ENCODE measurements around the gene SLC43A2.
"Not testable (repeated sequence)": the region's sequence is repeated elsewhere in the genome, so short reads cannot be mapped to it uniquely, and the experiment has no call there.

The SLC43A2 gene

DNA sequence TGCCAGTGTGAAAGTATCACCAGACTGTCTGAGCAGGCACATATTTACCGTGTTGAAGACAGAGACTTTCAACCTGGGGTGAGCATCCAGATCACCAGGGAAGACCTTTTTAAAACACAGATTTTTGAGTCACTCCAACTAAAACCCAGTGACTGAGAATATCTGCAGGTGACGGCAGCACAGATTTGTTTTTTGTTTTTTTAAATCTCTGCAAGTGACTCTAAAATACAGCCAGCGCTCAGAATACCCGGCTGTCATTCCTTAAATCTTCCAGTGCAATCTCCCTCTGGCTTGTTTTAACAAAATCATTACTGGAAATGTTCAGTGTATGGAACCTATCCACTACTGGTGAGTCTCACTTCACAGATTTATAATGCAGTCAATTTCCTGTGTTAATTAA lies 92.9 kb downstream of the SLC43A2 start:
- DNase-seq (ENCODE audit: low read depth) = no peak

DNA sequence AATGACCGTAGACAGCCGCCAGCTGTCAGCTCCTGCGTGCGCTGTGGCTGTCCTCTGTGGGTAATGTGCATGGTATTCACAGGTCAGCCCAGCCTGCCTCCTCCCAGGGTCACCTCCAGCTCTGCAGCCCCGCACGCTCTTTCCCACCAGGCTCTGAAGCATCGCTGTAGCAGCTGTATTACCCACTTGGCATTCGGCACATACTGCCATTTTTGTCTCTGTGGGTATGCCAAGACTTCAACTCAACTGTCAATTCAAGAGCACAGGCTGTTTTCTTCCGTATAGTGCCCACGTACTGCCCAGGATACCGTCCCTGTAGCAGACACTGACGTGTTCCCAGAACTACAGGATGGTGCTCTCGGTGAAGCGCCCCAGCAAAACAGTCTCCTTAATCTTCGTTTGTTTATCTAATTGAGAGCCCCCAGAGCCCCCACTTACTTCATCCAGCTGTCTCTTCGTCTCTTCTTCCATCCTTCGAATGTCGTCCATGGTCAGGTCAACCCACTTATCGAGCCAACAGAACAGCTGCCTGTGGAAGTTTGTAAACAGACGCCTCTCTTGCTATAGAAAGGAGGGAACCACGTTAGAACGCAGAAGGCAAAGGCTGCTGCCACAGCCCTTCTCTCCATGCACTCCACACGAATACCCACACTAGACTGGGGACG lies 94.8 kb downstream of the SLC43A2 start:
- DNase-seq (ENCODE audit: low read depth) = no peak

DNA sequence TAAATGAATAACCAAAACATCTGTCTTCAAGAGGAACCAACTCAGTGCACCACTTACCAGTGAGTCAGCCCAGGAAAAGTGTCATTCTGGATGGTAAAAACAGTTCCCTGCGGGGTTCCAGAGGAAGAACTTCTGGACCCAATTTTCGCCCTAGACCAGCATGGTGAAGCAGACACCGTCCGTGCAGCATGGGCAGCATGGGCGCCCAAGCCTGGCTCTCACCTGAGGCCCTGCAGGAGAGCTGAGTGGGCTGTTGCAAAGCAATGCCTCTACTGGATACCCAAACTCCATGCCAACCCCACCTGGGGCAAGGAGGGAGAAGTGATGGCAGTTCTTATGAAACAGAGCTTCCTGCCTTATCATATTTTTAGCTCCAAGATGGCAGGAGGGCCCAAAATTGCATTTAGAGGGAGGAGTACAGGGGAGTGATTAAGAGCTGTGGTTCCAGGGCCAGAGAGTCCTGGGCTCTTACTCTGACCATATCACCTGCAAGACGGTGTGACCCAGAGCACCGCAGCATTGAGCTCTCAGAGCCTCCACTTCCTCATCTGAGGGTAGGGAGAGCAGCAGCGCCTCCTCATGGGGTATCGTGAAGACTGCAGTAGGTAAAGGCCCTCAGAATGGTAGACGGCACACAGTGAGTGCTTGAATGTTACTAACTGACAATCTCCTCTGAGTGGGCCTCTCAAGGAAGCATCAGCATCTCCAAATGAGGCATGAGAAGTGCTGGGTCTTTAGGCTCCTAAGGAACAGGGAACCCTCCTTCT lies 95.6 kb downstream of the SLC43A2 start:
- no peak for DNase-seq (ENCODE audit: low read depth)

DNA sequence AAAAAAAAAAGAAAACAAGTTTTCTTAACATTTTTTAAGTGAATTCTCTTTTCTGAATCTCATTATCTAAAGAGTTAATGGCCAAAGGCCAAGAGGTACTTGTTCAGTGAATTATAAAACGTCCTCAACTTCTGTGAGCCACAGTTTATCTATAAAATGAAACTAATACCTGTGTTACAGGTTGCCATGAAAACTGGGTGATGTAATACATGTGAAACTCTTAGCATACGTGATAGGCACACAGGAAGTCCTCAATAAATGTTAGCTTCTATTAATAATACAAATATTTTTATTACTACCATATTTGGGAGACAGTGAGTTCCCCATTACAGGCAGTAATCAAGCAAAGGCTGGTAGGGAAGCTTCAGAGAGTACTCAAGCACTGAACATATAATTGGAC lies 98.8 kb downstream of the SLC43A2 start:
- DNase-seq (ENCODE audit: low read depth) = no peak

DNA sequence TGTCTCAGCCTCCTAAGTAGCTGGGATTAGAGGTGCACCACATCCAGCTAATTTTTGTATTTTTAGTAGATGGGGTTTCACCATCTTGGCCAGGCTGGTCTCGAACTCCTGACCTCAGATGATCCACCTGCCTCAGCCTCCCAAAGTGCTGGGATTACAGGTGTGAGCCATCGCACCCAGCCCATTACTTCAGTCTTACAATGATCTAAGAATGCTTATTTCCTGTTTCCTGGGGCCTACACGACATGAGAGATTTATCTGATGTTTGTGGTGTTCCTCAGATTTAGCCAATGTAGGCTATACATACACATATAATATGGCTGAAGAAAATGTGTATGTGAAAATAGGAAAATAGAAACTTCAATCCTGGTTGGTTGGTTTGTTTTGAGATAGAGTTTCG lies 101.8 kb downstream of the SLC43A2 start:
- not testable (repeated sequence) for DNase-seq (ENCODE audit: low read depth)

DNA sequence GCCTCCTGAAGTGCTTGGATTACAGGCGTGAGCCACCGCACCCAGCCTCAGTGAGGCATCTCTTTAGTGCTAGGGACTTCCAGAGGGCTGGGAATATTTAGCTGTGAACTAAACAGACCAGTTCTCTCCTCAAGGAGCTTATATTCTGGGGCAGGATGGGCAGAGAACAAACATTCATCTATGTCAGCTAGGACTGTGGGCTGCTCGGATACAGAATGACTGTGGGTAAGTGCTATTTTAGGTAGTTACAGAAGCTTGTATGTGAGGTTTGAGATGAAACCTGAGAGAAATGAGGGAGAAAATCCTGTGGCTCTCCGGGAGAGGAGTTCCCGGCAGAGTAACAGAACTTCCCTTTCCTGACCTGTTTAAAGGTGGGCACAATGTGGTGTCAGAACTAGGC lies 106.0 kb downstream of the SLC43A2 start:
- no peak for DNase-seq (ENCODE audit: low read depth)

- no peak for DNase-seq (ENCODE audit: low read depth)
Measured at GRCh38 chr17:1521086-1521640, 107.5 kb downstream of the SLC43A2 start.

- DNase-seq (ENCODE audit: low read depth) = no peak
Measured at GRCh38 chr17:1519678-1520077, 109.0 kb downstream of the SLC43A2 start.
